HG03103 (cell line): ENCODE measurements around the gene CEP41.

ENCODE experiments used
- ATAC-seq: cut with Tn5 transposase; IDR thresholded peaks from one replicate; pipeline ENCODE4 v1.9.1; 2021; ENCODE audit warnings: low read depth; ENCODE audit not compliant: unreplicated experiment

Gene CEP41

DNA sequence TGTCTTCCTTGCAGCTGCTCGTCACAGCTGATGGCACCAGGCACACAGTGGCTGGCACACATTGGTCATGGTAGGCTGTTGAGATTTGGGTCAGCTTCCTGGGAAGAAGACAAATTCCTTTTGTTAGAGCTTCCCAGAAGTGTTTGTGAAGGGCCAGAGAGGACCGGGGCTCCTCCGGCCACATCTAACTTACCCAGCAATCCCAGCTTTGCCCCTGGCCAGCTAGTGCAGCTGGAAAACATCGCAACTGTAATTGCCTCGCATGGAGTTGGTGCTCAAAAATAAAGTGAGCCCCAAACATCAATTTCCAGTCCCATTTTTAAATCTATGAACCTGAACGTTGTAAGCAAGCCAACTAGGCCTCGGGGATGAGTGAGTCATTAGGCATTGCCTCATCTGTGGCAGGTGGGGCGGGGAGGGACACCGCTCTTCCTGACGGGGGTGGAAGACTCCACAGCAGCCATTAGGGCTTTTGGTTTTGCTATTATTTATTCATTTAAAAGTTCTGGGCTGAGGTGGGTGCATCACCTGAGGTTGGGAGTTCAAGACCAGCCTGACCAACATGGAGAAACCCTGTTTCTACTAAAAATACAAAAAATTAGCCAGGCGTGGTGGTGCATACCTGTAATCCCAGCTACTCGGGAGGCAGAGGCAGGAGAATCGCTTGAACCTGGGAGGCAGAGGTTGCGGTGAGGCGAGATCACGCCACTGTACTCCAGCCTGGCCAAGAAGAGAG, 83.8 kb downstream of the CEP41 start:
- no peak for ATAC-seq

DNA sequence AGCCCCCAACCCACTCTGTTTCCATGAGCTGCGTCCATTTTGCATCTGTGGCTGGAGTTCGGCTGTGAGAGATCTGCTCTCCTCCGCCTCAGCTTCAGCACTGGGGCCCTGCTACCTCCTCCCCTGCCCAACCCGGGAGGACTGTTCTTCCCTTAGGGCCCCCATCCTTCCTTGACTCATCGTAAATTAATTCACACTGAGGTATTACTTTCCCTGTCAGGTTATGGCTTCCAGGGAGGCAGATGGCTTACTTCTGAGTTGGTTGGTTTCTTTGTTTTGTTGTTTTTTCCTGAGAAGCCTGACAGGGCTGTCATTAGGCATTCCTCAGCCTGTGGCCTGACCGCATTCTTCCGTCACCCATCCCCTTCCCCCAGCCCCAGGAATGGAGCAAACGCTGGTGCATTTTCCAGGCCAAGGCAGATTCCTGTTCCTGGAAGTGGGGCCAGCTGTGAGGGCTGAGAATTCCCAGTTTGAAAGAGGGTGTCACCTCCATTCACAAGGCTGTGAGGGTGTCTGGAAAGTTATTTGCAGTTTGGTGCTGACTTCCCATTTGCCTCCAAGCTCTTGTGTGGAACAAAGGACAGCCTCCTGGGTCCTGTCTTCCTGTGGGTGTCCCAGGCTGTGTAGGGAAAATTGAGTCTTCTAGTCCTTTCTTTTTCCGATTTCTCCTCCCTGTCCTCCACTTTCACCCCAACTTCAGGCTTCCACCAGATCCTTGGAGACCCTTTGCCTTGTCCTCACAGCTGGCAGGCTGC, 84.5 kb downstream of the CEP41 start:
- no peak for ATAC-seq

DNA sequence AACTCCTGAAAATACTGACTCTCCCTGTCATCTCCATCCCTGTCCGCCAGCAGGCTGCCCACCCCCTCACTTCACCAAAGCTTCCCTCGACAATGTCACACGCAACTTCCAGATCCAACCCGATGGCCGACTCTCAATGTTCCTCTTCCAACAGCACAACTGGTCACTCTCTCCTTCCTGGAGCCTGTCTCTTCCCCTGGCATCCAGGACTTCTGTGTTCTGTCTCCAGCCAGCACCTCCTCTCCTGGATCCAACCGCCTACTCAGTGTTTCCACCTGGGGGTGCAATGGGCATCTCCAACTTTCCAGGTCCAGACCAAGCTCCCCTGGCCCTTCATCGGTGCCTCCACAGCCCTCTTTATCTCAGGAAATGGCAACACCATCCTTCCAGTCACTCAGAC, 87.6 kb downstream of the CEP41 start:
- no peak for ATAC-seq

DNA sequence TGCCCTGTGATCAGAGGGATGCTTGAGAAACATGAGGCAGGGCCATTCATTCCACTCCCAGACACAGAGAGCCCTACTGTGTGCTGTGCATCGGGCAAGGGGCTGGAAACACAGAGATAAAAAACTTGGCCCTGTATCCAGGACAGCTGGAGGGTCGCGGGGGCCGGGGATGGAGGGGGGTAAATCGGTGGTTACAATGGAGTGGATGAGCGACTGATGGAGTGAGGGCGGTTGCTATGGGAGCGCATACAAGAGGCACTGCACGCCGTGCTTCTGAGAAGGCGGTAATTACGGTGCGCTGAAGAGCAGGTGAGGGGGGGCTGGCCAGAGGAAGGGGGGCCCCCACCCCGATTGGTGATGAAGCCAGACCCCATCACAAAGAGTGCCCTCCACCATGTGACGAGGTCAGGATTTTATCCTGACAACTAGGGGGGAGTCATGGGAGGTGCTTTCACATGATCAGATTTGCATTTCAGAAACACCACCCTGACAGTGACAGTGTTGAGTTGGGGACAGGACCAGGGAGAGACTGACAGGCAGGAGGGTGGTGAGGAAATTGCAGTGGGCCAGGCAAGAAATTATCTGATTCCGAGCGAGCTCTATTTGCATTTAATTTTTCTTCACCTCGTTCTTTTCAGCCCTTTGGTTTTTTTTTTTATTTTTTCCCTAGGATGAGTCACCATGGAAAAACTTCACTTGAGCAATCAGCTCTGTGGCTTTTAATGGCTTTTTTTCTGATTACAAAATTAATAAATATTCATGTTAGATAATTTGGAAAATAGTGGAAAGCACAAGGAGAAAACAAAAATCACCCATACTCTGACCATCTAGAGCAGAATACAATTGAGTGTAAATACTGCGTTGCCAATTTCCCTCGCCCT, 88.4 kb downstream of the CEP41 start:
- no peak for ATAC-seq

DNA sequence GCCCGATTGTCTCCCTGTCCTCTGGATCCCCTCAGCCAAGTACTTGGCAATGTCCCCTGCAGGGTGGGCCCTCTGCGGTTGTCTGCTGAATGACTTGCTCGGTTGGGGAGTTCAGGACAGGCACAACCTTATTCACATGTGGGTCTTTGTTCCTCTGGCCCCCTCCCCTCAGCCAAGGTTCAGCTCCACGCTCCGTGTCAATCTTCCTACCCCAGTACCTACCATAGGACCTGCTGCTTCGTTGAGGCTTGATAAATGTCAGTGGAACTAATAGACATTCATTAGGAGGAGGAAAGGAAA, 89.1 kb downstream of the CEP41 start:
- no peak for ATAC-seq

DNA sequence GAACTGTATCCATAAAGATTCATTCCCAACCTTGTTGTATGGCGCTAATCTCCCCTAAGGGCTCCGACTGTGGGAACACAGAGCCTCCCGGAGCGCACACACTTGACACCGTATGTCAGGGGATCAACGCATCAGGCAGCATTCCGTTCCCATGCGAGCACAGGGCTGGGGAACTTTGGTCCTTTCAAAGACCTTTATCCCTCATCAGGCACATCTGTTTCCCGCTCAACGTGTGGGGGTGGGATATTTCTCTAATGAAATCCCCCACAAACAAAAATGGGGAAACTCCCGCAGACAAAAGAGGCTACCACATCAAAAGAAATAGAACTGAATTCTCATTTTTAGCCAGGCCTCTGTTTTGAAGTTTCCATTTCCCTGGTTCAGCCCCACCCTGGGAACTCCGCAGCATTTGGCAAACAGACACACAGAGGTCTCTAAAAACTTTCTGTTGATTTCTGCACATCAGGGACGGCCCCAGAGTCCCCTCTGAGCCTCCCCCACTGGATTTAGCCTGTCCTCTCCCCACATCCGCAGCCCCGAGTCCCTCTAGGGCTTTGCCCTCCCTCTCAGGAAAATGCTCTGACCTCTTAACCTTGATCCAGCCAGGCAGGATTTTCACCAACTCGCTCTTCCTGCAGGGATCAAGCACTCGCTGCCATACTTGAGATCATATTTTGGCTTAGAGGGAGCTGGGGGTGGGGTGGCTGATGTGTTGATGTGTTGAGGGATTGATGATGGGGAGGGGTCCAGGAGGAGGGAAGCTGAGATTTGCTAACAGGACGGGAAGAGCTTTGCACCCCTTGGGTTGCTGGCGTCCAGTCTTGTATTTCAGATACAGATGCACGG, 89.6 kb downstream of the CEP41 start:
- no peak for ATAC-seq

DNA sequence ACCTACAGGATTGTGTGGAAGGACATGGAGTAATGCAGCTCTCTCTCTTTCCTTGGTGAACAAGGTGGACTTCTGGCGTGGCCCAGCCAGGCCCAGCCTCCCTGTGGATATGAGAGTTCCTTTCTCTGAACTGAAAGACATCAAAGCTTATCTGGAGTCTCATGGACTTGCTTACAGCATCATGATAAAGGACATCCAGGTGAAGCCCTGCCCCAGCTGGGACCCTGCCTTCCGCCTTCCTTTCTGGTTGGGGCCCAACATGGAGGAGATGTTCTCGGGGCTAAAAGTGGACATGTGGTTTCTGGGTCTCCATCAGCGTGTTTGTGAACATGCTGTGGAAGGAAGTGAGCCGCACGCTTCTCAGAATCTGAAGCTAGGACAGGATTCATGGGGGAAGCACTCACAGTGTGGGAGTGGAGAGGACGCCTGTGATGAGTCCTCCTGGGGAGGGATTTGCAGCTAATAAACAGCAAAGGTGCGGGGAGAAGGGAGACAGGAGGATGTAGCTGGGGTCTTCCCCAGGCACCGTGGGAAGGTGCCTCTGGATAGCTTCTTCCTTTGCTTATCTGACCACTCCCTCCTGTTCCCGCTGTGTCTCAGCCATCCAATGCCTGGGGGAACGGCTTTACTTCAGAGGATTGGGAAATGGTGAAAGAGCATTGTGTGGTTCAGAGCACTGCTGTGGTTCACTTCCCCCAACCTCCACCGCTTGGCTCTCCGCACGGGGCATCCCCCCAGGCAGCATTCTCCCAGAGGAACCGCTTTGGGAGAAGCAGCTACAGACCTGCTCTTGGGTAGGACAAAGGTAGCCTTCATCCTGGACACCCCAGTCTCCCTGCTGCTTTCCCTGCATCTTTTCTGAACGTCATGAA, 90.7 kb downstream of the CEP41 start:
- ATAC-seq = no peak

DNA sequence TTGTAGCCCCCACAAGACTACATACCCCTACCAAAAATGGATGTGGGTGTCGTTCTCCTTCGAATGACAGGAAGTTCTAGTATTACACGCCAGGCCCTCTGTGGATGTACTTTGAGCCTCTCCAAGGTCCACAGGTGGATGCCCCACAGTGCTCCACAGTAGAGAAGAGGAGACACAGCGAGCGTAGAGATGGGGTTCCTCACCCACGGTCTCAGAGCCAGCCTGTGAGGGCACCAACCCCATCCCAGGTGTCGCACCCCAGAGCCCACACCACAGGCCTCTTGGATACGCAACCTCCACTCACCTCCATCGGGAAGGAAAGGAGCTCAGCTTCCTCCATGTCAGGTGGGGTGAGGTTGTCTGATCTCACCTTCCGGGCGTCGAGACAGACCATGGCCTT, 93.9 kb downstream of the CEP41 start:
- ATAC-seq = no peak

DNA sequence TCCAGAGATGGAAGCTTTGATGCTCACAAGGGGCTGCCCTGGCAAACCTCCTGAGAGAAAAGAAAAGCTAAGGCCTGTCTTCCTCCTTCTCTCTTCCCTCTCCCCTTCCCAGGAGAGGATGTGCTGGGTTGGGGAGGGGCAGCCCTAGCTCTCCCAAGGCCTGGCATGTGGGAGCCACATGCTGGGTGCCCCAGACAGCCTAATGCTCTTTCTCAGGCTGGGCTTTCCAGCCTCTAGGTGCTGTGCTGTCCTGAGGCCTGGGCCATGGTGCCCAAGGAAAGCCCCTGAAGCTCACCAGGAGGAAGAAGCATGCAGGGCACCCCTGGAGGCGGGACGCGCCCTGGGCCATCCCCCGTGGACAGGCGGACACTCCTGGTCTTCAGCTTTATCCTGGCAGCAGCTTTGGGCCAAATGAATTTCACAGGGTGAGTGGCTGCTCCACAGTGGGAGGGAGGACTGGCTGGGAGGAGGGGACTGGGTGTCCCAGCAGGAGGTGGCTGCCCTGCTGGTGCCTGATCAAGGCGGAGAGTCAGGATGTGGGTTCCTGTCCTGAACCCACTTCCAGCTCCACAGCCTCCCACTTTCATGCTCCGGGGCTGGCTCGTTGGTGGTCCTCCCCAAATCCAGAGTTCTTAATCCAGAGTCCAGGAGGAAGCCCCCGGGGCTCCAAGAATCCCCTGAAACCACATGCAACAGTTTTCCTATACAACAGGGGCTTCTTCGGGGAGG, 94.5 kb downstream of the CEP41 start:
- ATAC-seq = no peak

DNA sequence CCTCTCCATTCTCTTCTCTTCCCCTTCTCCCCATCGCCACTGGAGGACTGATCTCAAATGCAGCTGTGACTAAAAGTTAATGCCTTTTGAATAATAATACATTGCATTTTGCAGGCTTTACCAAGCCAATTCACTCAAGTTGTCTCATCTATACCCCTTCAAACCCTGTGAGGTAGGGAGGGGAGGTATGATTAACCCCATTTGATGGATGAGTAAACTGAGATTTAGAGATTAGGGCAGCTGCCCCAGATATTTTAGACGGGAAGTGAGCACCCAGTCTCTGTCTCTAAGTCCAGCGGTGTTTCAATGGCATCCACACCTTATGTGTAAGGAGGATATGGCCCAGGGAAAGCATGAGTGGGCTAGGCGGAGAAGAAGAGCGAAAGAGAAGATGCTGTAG, 95.1 kb downstream of the CEP41 start:
- ATAC-seq = no peak

DNA sequence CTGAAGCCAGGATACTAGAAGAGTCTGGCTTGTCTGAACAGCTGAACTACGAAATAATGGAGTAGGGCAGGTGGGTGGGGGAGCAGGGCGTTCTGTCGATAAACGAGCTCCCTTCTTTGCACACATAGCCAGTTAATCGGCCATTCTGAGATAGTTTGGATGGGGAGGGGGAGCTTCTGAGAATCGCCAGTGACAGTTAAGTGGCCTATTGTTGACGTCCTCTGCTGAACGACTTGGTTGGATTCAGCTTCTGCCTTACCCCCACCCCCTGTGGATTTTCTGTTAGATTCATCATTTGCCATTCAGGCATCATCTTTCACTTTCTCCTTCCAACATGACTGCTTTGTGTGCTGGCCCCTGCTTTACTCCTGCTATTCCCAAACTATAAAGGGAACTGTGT, 95.7 kb downstream of the CEP41 start:
- no peak for ATAC-seq

DNA sequence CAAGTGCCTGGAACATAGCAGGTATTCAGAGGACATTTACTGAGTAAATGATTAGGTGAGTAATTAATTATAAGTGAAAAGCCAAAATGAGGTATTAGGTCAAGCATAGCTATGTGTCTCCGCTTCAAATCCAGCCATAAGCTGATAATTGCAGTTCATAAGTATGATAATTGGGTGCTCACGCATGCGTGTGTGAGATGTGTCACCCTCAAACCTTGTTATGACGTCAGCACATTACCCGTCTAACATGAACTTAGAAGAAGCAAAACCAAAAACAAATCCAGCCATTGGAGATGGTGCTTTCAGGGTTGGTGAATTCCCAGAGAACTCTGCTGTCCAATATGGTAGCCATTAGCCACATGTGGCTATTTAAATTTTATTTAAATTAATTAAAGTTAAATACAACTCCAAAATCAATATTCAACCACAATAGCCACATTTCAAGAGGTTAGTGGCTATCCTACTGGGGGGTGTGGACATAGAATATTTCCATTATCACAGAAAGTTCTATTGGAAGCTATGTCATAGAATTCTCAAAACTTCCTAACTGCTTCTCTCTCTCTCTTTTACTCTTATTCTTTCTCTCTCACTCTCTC, 96.4 kb downstream of the CEP41 start, which contains the start of gene CPA5:
Gene CPA5, plus strand, starts transcription at position 546 of the 596 bp plus-strand sequence. CDS start 1,670 bp downstream, outside the sequence.
- ATAC-seq = no peak
